ENCODE data around the gene PBRM1.

GRCh38 chr3:52561028-52561747 lies 124.5 kb downstream of the PBRM1 start:
- TF ChIP-seq CTCF (IDR thresholded peaks at IDR 0.05) (no peak), POLR2A (IDR thresholded peaks at IDR 0.05) (no peak)

Data from thyroid gland (tissue), 4 donors.